ENCODE results near the gene CD59. TPM values are rescaled to one million over a fixed set of nuclear protein-coding genes. Genes with fewer than 3 reads are reported as not detected.

CD59 gene
- total RNA-seq, 1 donor from 2014 or later = 679 TPM

DNA sequence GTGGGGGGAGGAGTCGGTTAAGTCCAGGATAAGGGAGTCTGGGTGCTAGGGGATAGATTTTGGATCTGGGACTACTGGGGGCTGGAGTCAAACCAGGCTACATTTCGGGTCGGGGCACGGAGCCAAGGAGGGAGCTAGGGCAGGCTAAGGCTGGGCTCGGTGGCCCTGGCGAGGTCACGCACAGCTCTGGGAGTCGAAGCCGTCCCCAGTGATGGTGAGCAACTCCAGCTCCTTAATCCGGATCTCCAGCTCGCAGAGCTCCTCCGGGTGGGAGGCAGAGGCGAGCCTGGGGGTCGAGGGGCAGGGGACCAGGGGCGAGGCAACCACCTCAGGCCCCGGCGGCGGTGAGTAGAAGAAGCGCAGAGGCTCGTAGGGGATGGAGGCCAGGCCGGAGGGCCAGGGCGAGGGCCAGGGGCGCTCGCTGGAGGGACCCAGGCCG is 36.1 kb downstream of the CD59 start:
- ATAC-seq = no peak
- DNase-seq (ENCODE audit: low spot score) = peak; percentile 79

DNA sequence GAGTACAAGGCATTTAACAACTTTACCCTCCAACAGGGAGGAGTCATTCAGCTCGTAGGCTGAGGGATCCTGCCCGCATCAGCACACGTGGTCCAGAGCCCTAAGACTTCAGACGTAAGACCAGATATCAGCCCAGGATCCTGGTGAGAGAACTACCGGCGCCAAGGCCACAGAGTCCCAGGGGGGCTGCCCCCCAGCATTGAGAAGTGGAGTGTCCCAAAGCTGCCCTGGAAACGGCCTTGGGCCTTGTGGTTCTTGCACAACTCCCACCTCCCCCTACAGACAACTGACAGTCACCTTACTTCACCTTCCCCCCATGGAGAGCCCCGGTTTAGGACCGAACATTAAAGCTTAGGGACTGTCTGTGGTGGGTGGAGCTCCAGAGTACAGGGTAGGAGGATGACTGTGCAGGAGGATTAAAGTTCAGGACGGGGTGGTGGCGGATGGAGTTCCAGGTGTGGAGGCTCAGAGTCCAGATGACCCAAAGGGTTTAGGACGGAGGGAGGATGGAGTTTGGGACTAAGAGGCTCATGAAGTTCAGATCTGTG is 36.6 kb downstream of the CD59 start:
- ATAC-seq (no peak), DNase-seq (ENCODE audit: low spot score) (peak; percentile 54)
- intact Hi-C loops (cut with DNase I) = loop anchor here (5.0 kb wide), 2 partner anchors 38 to 1223 kb away; partner anchors contain the start of gene CD59

More for the DNA sequence above, 36.1 kb downstream of the CD59 start:
- intact Hi-C loops (cut with DNase I) = loop anchor here (5.0 kb wide), 2 partner anchors 37 to 1222 kb away; partner anchors contain the start of gene CD59

DNA sequence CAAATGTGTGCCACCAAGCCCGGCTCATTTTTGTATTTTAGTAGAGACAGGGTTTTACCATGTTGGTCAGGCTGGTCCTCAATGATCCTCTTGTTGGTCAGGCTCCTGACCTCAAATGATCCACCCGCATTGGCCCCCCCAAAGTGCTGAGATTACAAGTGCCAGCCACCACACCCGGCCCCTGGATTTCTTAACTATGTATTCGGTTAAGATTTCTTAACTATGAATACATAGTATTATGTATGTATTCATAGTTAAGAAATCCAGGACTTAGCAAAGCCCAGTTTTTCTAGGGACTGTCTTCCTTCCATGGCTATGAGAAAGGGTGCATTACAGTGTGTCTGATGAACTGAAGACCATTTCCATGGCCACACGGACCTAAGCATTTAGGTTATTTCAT is 37.3 kb downstream of the CD59 start:
- DNase-seq (ENCODE audit: low spot score) (peak; percentile 40), ATAC-seq (no peak)
- intact Hi-C loops (cut with DNase I) = no loop called here

DNA sequence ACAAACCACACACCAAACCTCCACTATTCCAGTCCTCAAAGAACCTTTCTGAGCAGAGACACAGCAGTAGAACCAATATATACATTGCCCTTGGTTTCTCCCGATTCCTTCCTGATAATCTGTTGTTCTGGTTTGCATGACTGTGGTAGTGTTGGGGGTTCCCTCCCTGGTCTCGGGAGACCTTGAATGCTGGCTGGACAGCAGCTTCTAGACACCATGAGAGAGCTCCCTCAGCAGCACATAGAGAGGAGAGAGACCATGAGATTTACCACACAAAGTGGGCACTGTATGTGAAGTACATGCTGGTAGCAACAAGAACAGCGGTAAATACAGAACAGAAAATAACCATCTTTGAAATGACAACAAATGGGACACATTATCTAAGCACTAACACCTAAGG is 38.2 kb downstream of the CD59 start:
- DNase-seq (ENCODE audit: low spot score) (no peak), ATAC-seq (no peak)
- intact Hi-C loops (cut with DNase I) = no loop called here

- intact Hi-C loops (cut with DNase I) = no loop called here
- ATAC-seq (no peak), DNase-seq (ENCODE audit: low spot score) (peak; percentile 47)
Observed at GRCh38 chr11:33696931-33697638, 39.1 kb downstream of the CD59 start.

DNA sequence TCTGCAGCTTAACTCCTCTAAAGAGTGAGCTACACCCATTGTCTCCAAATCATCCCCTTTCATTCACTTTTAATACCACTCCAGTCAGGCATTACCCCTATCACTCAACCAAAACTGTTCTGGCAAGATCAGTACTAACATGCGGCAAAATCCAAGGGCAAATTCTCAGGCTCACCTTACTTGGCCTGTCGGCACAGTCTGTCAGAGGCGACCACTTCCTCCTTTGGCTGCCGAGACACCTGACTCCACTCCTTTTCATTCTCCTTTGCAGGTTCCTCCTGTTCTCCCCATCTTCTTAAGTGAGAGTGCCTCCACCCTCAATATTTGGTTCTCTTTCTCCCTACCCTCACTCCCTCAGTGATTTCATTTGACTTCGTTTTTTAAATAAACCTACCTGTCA is 39.8 kb downstream of the CD59 start:
- intact Hi-C loops (cut with DNase I) = no loop called here

DNA sequence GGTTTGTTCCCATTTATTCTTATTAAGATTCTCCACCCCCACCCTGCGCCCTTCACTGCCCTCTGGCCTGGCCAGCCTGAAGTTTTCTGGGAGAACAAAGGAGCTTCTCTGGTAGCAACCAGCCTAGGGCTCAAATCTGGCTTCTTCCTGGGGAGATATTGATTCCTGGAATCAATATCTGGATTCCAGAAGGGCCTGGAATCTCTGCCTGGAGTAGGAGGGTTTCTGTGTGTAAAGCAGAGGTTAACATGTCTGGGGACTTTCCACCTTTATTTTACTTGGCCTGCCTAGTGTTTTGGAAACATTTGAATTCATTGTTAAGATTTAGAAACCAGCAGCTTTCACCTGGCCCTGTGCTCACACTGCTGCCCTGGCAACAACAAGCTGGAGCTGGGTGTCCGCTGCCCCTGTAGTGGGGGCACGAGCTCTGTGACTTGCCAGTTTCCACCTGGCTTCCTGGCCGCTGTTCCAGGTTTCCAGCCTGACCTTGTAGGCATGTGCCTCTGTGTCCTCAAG is 41.1 kb downstream of the CD59 start:
- no peak for ATAC-seq
- DNase-seq (ENCODE audit: low spot score) = peak; percentile 52
- intact Hi-C loops (cut with DNase I) = no loop called here

More for the DNA sequence above, 39.8 kb downstream of the CD59 start:
- no peak for DNase-seq (ENCODE audit: low spot score)
- no peak for ATAC-seq

- ATAC-seq (no peak), DNase-seq (ENCODE audit: low spot score) (no peak)
- intact Hi-C loops (cut with DNase I) = no loop called here
Observed at GRCh38 chr11:33694346-33695050, 41.7 kb downstream of the CD59 start.

- ATAC-seq (no peak), DNase-seq (ENCODE audit: low spot score) (no peak)
- intact Hi-C loops (cut with DNase I) = no loop called here
Observed at GRCh38 chr11:33692541-33692940, 43.7 kb downstream of the CD59 start.

GRCh38 chr11:33692013-33692504 is 44.2 kb downstream of the CD59 start:
- ATAC-seq = peak; percentile 86
- peak; percentile 70 for DNase-seq (ENCODE audit: low spot score)
- intact Hi-C loops (cut with DNase I) = no loop called here

- no peak for ATAC-seq
- intact Hi-C loops (cut with DNase I) = no loop called here
- DNase-seq (ENCODE audit: low spot score) = no peak
Observed at GRCh38 chr11:33691066-33691864, 45.0 kb downstream of the CD59 start.

DNA sequence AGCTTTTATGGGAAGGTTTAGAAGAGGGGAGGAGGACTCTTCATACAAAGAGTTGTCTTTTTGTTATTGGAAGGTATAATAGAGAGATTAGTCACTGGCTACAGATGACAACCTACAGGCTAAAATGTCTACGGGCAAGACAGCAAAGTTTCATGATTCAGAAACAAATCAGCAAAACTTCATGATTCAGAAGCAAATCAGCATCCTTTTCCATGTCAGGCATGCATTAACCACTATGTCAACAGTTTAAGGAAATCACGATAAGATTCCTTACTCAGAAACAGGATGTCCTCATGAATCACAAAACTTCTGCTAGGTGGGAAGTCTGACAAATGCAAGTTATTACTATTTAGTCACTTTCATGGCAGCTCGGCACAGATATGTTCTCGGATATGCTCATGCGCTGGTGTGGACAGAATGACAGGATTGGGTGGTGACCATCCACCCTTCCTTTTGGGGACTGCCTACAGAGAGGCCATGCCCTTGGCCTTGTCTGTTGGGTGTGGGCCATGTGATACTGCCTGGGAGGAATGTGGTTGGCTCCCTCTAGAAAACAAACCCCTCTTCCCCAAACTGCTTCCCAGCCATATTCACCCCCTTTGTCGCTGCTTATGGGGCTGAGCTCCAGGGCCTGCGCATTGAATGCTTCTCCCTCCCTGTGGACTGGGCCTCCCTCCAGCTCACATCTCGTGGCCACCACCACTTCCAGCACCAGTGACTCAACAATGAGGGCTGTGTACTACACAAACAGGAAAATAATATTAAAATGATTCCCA is 45.7 kb downstream of the CD59 start:
- ATAC-seq (peak; percentile 76), DNase-seq (ENCODE audit: low spot score) (peak; percentile 82)
- intact Hi-C loops (cut with DNase I) = no loop called here

DNA sequence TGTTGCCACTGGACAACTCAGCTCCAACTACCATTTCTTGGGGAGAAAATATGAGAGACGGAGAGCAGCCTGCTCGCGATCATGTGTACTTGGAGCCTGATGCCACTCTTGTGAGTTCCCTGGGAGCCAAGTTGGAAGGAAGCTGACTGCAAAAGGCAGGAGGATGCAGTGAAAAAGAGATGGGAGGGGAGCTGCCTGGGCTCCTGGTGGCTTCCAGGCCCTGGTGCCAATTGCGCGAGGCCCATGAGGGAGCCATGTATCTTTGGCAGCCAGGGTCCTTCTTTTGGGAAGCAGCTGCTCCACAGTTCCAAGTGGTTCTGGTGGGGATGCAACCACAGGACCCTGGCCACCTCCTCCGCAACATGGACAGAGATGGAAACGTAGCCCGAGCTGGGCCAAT is 46.7 kb downstream of the CD59 start:
- intact Hi-C loops (cut with DNase I) = loop anchor here (5.0 kb wide), 1 partner anchor 327 kb away; no protein-coding TSS in a partner anchor
- DNase-seq (ENCODE audit: low spot score) (no peak), ATAC-seq (no peak)

GRCh38 chr11:33689085-33689484 is 47.1 kb downstream of the CD59 start:
- ATAC-seq (no peak), DNase-seq (ENCODE audit: low spot score) (no peak)
- intact Hi-C loops (cut with DNase I) = loop anchor here (5.0 kb wide), 1 partner anchor 327 kb away; no protein-coding TSS in a partner anchor

DNA sequence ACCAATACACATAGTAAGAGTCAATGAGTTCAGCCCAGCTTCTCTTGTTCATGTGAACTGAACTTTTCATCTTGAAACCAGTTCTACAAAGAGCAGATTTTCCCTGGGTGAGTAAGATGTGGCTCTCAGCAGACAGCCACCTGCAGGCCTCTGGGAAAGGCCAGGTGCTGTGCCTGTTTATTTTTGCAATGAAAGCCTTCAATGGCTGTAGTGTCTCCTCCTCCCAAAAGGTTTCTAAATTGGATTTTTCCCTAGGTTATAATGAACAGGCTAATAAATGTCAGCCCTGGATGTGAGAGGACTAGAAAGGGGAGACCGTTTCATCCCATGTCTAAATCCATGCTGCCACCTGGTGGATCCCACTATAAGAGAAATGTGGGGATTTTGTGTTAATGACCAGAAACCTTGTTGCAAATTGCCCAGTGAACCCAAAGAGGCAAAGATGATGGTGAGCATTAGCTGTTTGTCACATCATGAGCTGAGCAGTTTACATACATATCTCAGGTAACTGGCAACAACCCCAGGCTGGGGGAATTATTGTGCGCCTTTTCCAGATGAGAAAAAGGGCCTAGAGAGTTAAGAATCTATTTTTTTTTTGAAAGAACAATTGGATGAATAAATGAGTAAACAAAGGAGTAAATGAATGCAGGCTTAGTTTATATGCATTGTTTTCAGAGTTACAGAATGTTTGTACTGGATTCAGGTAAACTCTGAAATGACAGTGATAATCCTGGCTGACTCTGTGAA is 48.3 kb downstream of the CD59 start:
- DNase-seq (ENCODE audit: low spot score) (no peak), ATAC-seq (no peak)
- intact Hi-C loops (cut with DNase I) = loop anchor here (5.0 kb wide), 1 partner anchor 326 kb away; no protein-coding TSS in a partner anchor

DNA sequence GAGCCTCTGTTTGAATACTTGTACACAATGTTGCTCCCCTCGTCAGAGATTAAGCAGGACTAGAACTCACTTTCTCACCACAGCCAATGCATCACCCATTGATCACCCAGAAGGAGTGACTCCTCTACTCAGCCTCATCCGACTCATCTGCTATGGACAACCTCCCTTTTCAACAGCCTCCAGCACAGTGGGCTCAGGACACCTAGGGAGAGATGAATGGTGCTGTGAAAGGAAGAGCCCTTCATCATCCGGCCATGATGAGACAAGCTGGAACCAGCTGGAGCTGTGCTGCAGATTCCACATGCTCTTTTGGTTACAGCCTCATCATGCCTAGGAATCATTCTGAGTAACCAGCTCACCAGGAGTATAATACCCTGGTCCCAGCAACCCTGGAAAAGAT is 51.1 kb downstream of the CD59 start:
- intact Hi-C loops (cut with DNase I) = loop anchor here (5.0 kb wide), 1 partner anchor 323 kb away; no protein-coding TSS in a partner anchor
- DNase-seq (ENCODE audit: low spot score) (no peak), ATAC-seq (no peak)

DNA sequence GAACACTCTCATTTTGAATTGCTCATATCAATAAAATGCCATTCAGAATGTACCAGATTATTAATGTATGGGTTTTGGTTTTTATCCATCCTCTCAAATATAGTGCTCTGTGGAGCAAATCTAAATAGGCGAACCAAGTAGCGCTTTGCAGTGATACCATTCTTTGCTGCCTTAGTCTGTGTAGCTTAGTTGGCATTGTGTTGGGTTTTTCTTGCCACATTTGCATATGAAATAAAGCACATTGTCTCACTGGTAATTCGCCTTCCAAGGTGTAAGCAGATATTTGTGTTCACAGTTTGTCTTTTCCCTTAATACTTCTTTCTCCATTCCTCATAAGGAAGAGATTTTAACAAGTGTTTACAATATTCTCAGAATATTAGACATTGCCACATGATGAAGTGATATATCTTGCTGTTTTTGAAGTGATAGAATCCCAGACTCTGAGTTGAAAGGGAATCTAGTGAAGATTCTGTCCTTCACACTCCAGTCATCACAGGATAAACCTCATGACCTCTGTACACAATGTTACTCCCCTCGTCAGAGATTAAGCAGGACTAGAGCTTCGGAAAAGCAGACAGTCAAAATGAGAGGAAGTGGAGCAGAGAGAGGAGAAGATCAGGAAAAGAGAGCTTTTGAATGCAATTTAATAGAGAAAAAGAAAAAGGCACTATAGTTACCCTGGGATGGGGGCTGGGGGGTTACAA is 52.1 kb downstream of the CD59 start:
- intact Hi-C loops (cut with DNase I) = no loop called here
- ATAC-seq (no peak), DNase-seq (ENCODE audit: low spot score) (no peak)
